Left lung (tissue), 10 donors: ENCODE data around the gene DRD2. TPM values are rescaled to one million over a fixed set of nuclear protein-coding genes. Genes with fewer than 3 reads are reported as not detected.

ENCODE experiments used
- ATAC-seq: fragments of 200-7000 bp; cut with Tn5 transposase; one replicate; pipeline ENCODE4 v1.9.1; 2020; ENCODE audit warnings: moderate library complexity
- DNase-seq, 4 donors: peaks; one replicate each; pipeline ENCODE4 v3.0.0-alpha.2; 2013 to 2020
- H3K27ac ChIP-seq, 2 donors: fragments of 200-600 bp; sonication (generic) in 1 of 2; one replicate each; pipeline versions ENCODE4 v1.5.0 to v1.8.0; 2020 to 2021
- H3K27me3 ChIP-seq, 2 donors: fragments of 200-600 bp; sonication (generic) in 1 of 2; one replicate each; pipeline versions ENCODE4 v1.5.0 to v1.8.0; 2020 to 2021
- H3K36me3 ChIP-seq, 2 donors: fragments of 200-600 bp; sonication (generic) in 1 of 2; one replicate each; pipeline versions ENCODE4 v1.5.0 to v1.8.0; 2020 to 2021
- H3K4me1 ChIP-seq, 2 donors: fragments of 200-600 bp; one replicate each; pipeline ENCODE4 v1.8.0; 2021
- H3K4me3 ChIP-seq, 2 donors: fragments of 200-600 bp; sonication (generic) in 1 of 2; one replicate each; pipeline versions ENCODE4 v1.5.0 to v1.8.0; 2020 to 2021; ENCODE audit warnings: mild to moderate bottlenecking in 1 of 2
- H3K9me3 ChIP-seq, 2 donors: fragments of 200-600 bp; sonication (generic) in 1 of 2; one replicate each; pipeline versions ENCODE4 v1.5.0 to v1.8.0; 2020 to 2021
- CTCF ChIP-seq, 2 donors: fragments of 200-600 bp; sonication (generic) in 1 of 2; IDR thresholded peaks; one replicate each; pipeline versions ENCODE4 v1.5.0 to v1.8.0; 2021; ENCODE audit warnings: antibody characterized with exemption in 2 of 2
- intact Hi-C, 2 donors: fragments of 100-400 bp; cut with DNase I; formaldehyde crosslinking; loops; one replicate each; pipeline versions ENCODE4 v1.11.2 to v1.14.2; 2022
- polyA plus RNA-seq, 6 donors: library from polyadenylated mRNA; unstranded; fragments of 120-200 nt; gene quantifications; one replicate each; pipeline ENCODE4 v1.2.1, GENCODE V29; 2013; ENCODE audit not compliant: insufficient read length in 6 of 6
- total RNA-seq, 2 donors: library from RNA; stranded (reverse); fragmentation: NEBNext Ultra II Directional; extraction: Animal tissue kit (Norgen Biotek cat#: 25700); gene quantifications; one replicate each; pipeline ENCODE4 v1.2.1, GENCODE V29; 2021
- donor health status: DM: no; HTN: yes; CAD: no.
- donor health status: DM: no; HTN: no; CAD: no.

Gene DRD2
- total and polyA plus RNA-seq, 8 donors: 0.17 to 0.43 (median 0.22) TPM; not detected in 2

GRCh38 chr11:113394919-113395318 is 80.3 kb downstream of the DRD2 start:
- intact Hi-C loops: no loop called here
- Histone ChIP-seq H3K4me3 (no peak overlapping the region), H3K27ac (no peak overlapping the region), H3K36me3 (no peaks in the 10 kb centered on the region), H3K4me1 (no peaks in the 10 kb centered on the region), H3K9me3 (no peaks in the 10 kb centered on the region), H3K27me3 (peaks cover 0 to under 1% of the 10 kb centered on the region in 2 donors)
- no peak for ATAC-seq
- TF ChIP-seq CTCF (IDR thresholded peaks at IDR 0.05): no peak
- no peak for DNase-seq

GRCh38 chr11:113393501-113393985 is 81.7 kb downstream of the DRD2 start:
- H3K4me3 ChIP-seq: no peak overlapping the region
- H3K36me3 ChIP-seq: no peaks in the 10 kb centered on the region
- ATAC-seq: no peak
- TF ChIP-seq CTCF (IDR thresholded peaks at IDR 0.05): no peak
- no peaks in the 10 kb centered on the region for H3K4me1 ChIP-seq
- no peak for DNase-seq
- intact Hi-C loops: no loop called here
- no peaks in the 10 kb centered on the region for H3K9me3 ChIP-seq
- H3K27ac ChIP-seq: no peak overlapping the region
- peaks cover 0 to 14% of the 10 kb centered on the region in 2 donors for H3K27me3 ChIP-seq

GRCh38 chr11:113392236-113392921 is 82.8 kb downstream of the DRD2 start:
- no peak for TF ChIP-seq CTCF (IDR thresholded peaks at IDR 0.05)
- H3K9me3 ChIP-seq: no peaks in the 10 kb centered on the region
- H3K4me3 ChIP-seq: no peak overlapping the region
- H3K27me3 ChIP-seq: peaks cover 9 to 26% of the 10 kb centered on the region in 2 donors
- intact Hi-C loops: no loop called here
- no peaks in the 10 kb centered on the region for H3K4me1 ChIP-seq
- DNase-seq (no peak), ATAC-seq (no peak)
- no peak overlapping the region for H3K27ac ChIP-seq
- no peaks in the 10 kb centered on the region for H3K36me3 ChIP-seq

GRCh38 chr11:113389272-113389671 is 85.9 kb downstream of the DRD2 start:
- intact Hi-C loops: no loop called here
- no peak overlapping the region for H3K27ac ChIP-seq
- ATAC-seq (no peak), DNase-seq (no peak)
- H3K36me3 ChIP-seq: no peaks in the 10 kb centered on the region
- no peaks in the 10 kb centered on the region for H3K4me1 ChIP-seq
- H3K4me3 ChIP-seq: no peak overlapping the region
- peaks cover 9 to 34% of the 10 kb centered on the region in 2 donors for H3K27me3 ChIP-seq
- no peaks in the 10 kb centered on the region for H3K9me3 ChIP-seq
- TF ChIP-seq CTCF (IDR thresholded peaks at IDR 0.05): no peak

GRCh38 chr11:113387605-113388211 is 87.5 kb downstream of the DRD2 start, which contains the start of gene ANKK1:
TSS of gene ANKK1 (plus strand) at chr11:113387779. CDS start at chr11:113387885, 106 bp downstream.
- Histone ChIP-seq H3K36me3 (no peaks in the 10 kb centered on the region), H3K9me3 (no peaks in the 10 kb centered on the region), H3K4me1 (no peaks in the 10 kb centered on the region), H3K27ac (no peak within 1 kb of the TSS), H3K4me3 (no peak within 1 kb of the TSS), H3K27me3 (peaks cover 9 to 34% of the 10 kb centered on the region in 2 donors)
- peak; percentile 63 for ATAC-seq
- DNase-seq: peak in 1 of 4 donors; percentile 7
- TF ChIP-seq CTCF (IDR thresholded peaks at IDR 0.05): peak in 1 of 2 donors; percentile 15
- intact Hi-C loops: no loop called here
